SK-N-SH (cell line): ENCODE results near the gene MCM10. TPM values are rescaled to one million over a fixed set of nuclear protein-coding genes. Genes with fewer than 3 reads are reported as not detected.
"Not testable (repeated sequence)": the region's sequence is repeated elsewhere in the genome, so short reads cannot be mapped to it uniquely, and the experiment has no call there.

ENCODE experiments used
- CTCF ChIA-PET: fragments of 300-600, 350-600 bp; formaldehyde crosslinking; extraction: SDS; loops from one replicate; lab custom pipeline; 2021; lab: Yijun Ruan, JAX
- POLR2A ChIA-PET: fragments of 350-600 bp; sonication (Branson Sonifier 250); formaldehyde crosslinking; extraction: SDS; loops from one replicate; lab custom pipeline; 2020; ENCODE audit warnings: antibody characterized with exemption, inconsistent platforms; lab: Yijun Ruan, JAX
- DNase-seq: peaks from one replicate; pipeline ENCODE4 v3.0.0; 2012
- H2AFZ ChIP-seq: fragments of 200-600 bp; sonication (generic); 2 replicates; pipeline ENCODE4 v1.8.1; 2016; ENCODE audit warnings: antibody characterized with exemption, mild to moderate bottlenecking, low read depth
- H3F3A ChIP-seq: fragments of 200-600 bp; sonication (generic); replicated peaks from 2 replicates; pipeline ENCODE3; 2016; ENCODE audit warnings: antibody characterized with exemption, mild to moderate bottlenecking; ENCODE audit not compliant: insufficient read depth
- H3K27ac ChIP-seq, 2 experiments: fragments of 200-500 bp in 1 of 2; fragments of 200-600 bp in 1 of 2; sonication (Bioruptor generic) in 1 of 2; sonication (generic), shearing (Covaris generic) in 1 of 2; 2 replicates each; pipeline versions ENCODE4 v1.5.1 to v1.6.1; 2014 to 2016; ENCODE audit warnings: low read depth in 2 of 2, inconsistent platforms in 1 of 2, low read length in 1 of 2, mild to moderate bottlenecking in 1 of 2, mixed read lengths in 1 of 2
- H3K27me3 ChIP-seq: fragments of 200-600 bp; sonication (generic), shearing (Covaris generic); 2 replicates; pipeline ENCODE4 v1.6.1; 2016; ENCODE audit warnings: mixed run types; ENCODE audit not compliant: insufficient read depth
- H3K36me3 ChIP-seq, 2 experiments: fragments of 200-500 bp in 1 of 2; fragments of 200-600 bp in 1 of 2; sonication (Bioruptor generic) in 1 of 2; sonication (generic) in 1 of 2; replicated peaks in 1 of 2; 2 replicates each; pipeline versions ENCODE3 to v1.5.1; 2014 to 2016; ENCODE audit warnings: low read length in 1 of 2, mild to moderate bottlenecking in 1 of 2; ENCODE audit not compliant: insufficient read depth in 2 of 2, control insufficient read depth in 1 of 2
- H3K4me1 ChIP-seq, 2 experiments: fragments of 200-500 bp in 1 of 2; fragments of 200-600 bp in 1 of 2; sonication (Bioruptor generic) in 1 of 2; sonication (generic), shearing (Covaris generic) in 1 of 2; 2 replicates each; pipeline versions ENCODE4 v1.5.1 to v1.6.1; 2014 to 2016; ENCODE audit warnings: low read depth in 1 of 2, low read length in 1 of 2, mixed run types in 1 of 2; ENCODE audit not compliant: insufficient read depth in 2 of 2, control insufficient read depth in 1 of 2
- H3K4me2 ChIP-seq: fragments of 200-600 bp; sonication (generic), shearing (Covaris generic); 2 replicates; pipeline ENCODE4 v1.6.1; 2017; ENCODE audit warnings: mixed run types
- H3K4me3 ChIP-seq, 2 experiments: fragments of 200-500 bp in 1 of 2; fragments of 200-600 bp in 1 of 2; sonication (Bioruptor generic) in 1 of 2; sonication (generic), shearing (Covaris generic) in 1 of 2; 2 replicates each; pipeline versions ENCODE4 v1.5.1 to v1.8.1; 2014 to 2016; ENCODE audit warnings: low read depth in 2 of 2, inconsistent platforms in 1 of 2, low read length in 1 of 2, mild to moderate bottlenecking in 1 of 2, mixed read lengths in 1 of 2, moderate library complexity in 1 of 2
- H3K79me2 ChIP-seq: fragments of 200-600 bp; sonication (generic); 2 replicates; pipeline ENCODE4 v1.8.1; 2017; ENCODE audit warnings: mild to moderate bottlenecking; ENCODE audit not compliant: insufficient read depth
- H3K9ac ChIP-seq: fragments of 200-600 bp; sonication (generic); 2 replicates; pipeline ENCODE4 v1.6.1; 2017; ENCODE audit warnings: mixed run types
- H3K9me2 ChIP-seq: fragments of 200-600 bp; sonication (generic); 2 replicates; pipeline ENCODE4 v1.6.1; 2017; ENCODE audit warnings: mixed run types
- H3K9me3 ChIP-seq: fragments of 200-600 bp; sonication (generic); 2 replicates; pipeline ENCODE4 v1.6.1; 2017; ENCODE audit warnings: mixed run types, mild to moderate bottlenecking, moderate library complexity
- H4K20me1 ChIP-seq: fragments of 200-600 bp; sonication (generic); 2 replicates; pipeline ENCODE4 v1.6.1; 2017; ENCODE audit warnings: mild to moderate bottlenecking, mixed run types; ENCODE audit not compliant: insufficient read depth
- FOXM1 ChIP-seq: IDR thresholded peaks from 2 replicates; pipeline ENCODE4 v1.4.0; 2012; ENCODE audit warnings: low read depth, mild to moderate bottlenecking
- GATA2 ChIP-seq: sonication (generic); formaldehyde crosslinking; IDR thresholded peaks from 2 replicates; pipeline ENCODE4 v1.5.0; 2020; ENCODE audit warnings: mild to moderate bottlenecking, missing genetic modification reagents
- JUND ChIP-seq: IDR thresholded peaks from 2 replicates; pipeline ENCODE4 v1.4.0; 2012
- TEAD4 ChIP-seq: IDR thresholded peaks from 2 replicates; pipeline ENCODE4 v1.4.0; 2012; ENCODE audit warnings: mild to moderate bottlenecking, borderline replicate concordance; ENCODE audit not compliant: insufficient read depth
- WGBS: methylation state at CpG from one replicate; pipeline ENCODE4 v1.1.6; 2017; ENCODE audit warnings: low lambda C conversion rate; 5-methylcytosine and 5-hydroxymethylcytosine counted together
- polyA plus RNA-seq, 3 experiments: library from polyadenylated mRNA; depleted of rRNA; stranded (reverse); fragments of >200 nt; gene quantifications; 2 replicates each; pipeline ENCODE4 v1.2.3, GENCODE V29; 2012
- TF ChIP-seq, protein P1 (sequence below): fragments of 150-350 bp; IDR thresholded peaks from 2 replicates; pipeline ENCODE4 v1.6.1; 2016; ENCODE audit warnings: mild to moderate bottlenecking, low read depth, low read length

MCM10 gene
- polyA plus RNA-seq, 1 of the 3 experiments (the other 2 are of a cell fraction): 5.1 TPM

DNA sequence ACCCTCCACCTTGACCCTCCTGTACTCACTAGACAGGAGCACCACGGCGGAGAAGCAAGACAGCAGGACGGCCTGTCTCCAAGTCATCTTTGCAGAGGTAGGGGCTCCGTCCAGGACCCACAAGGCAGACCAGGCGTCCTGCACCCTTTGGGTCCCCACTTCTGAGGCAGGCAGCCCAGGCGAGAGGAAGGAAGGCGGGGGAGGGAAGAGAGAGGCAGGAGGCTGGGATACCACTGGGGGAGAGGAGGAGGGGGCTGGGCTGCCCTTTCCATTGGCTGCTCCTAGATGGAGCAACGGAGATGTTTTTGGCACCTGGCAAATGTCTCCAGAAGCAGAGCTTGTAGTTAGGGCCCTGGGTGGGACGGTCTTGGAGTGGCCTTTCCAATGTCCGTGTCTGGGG, 72.8 kb downstream of the MCM10 start, which contains the start of gene UCMA:
Gene UCMA, minus strand, starts transcription at position 203 of the 400 bp plus-strand sequence. Its CDS starts 116 bp downstream, at position 87.
- H3K4me3 ChIP-seq: no peak within 1 kb of the TSS
- no peaks in the 10 kb centered on the region for H3K79me2 ChIP-seq
- H3K9ac ChIP-seq: no peak within 1 kb of the TSS
- H2AFZ ChIP-seq: no peak within 1 kb of the TSS
- DNase-seq: no peak
- no peaks in the 10 kb centered on the region for H3F3A ChIP-seq
- H3K27me3 ChIP-seq: no peaks in the 10 kb centered on the region
- CTCF ChIA-PET: interaction anchor here (1.2 to 1.5 kb wide), 2 partner anchors 9 to 68 kb away, joined by 3 read pairs; no protein-coding TSS in a partner anchor
- POLR2A ChIA-PET: no interaction called here
- no peaks in the 10 kb centered on the region for H3K9me2 ChIP-seq
- no peaks in the 10 kb centered on the region for H4K20me1 ChIP-seq
- no peaks in the 10 kb centered on the region for H3K9me3 ChIP-seq
- H3K36me3 ChIP-seq: no peaks in the 10 kb centered on the region
- no peak within 1 kb of the TSS for H3K27ac ChIP-seq
- WGBS: 60% methylated on average over 7 of the region's 10 CpGs
- no peak within 1 kb of the TSS for H3K4me2 ChIP-seq
- TF ChIP-seq JUND (no peak), FOXM1 (no peak)
- peaks cover 0 to 19% of the 10 kb centered on the region in 2 experiments; a peak in 1 of 4 replicates for H3K4me1 ChIP-seq

DNA sequence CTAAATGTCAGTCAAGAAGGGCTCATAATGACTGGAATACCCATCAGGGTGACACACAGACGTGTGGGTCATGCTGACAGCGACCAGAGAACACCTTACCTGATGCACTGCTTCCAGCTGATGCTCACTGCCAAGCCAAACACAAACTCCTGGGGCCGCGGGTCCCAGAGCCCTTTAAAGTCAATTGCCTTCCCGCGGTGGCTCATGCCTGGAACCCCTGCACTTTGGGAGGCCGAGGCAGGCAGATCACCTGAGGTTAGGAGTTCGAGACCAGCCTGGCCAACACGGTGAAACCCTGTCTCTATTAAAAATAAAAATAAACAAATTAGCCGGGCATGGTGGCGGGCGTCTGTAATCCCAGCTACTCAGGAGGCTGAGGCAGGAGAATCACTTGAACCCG, 73.4 kb downstream of the MCM10 start:
- H2AFZ ChIP-seq, POLR2A ChIA-PET, H3K27ac ChIP-seq, H3K4me2 ChIP-seq, H3K27me3 ChIP-seq, H3K4me3 ChIP-seq, H3K9me2 ChIP-seq, H3K9ac ChIP-seq, H3K36me3 ChIP-seq, DNase-seq, H3F3A ChIP-seq, H4K20me1 ChIP-seq, H3K79me2 ChIP-seq, H3K9me3 ChIP-seq: not testable (repeated sequence)
- H3K4me1 ChIP-seq: peaks cover 0 to 19% of the 10 kb centered on the region in 2 experiments; a peak in 1 of 4 replicates
- WGBS: 66% methylated on average over 13 of the region's 13 CpGs
- CTCF ChIA-PET: interaction anchor here (1.5 kb wide), 1 partner anchor 67 kb away, joined by 3 read pairs; no protein-coding TSS in a partner anchor

DNA sequence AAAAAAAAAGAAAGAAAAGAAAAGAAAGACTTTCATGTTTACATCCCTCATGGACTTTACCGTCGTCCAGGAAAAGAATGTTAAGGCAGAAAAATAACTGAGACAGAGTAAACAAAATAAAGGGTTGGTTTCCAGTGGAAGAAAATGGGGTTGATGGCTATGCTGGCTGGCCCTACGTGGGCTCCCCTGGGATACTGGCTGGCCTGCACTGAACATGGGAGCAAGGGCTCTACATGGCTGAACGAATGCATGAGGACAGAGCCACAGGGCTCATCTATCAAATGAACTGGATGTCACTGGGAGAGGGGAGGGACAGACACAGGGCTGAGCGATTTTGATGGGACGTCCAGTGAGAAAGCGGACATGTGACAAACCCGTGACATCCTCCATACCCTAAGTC, 75.3 kb downstream of the MCM10 start:
- Histone ChIP-seq H2AFZ (no peak overlapping the region), H3K9me2 (no peaks in the 10 kb centered on the region), H3K4me1 (peaks cover 0 to 16% of the 10 kb centered on the region in 2 experiments; a peak in 1 of 4 replicates), H3K36me3 (no peaks in the 10 kb centered on the region), H3K27ac (no peak overlapping the region), H4K20me1 (no peaks in the 10 kb centered on the region), H3K9me3 (no peaks in the 10 kb centered on the region), H3K4me2 (no peak overlapping the region), H3K79me2 (no peaks in the 10 kb centered on the region), H3K4me3 (no peak overlapping the region), H3F3A (no peaks in the 10 kb centered on the region), H3K9ac (no peak overlapping the region), H3K27me3 (no peaks in the 10 kb centered on the region)
- 80% methylated on average over 8 of the region's 8 CpGs for WGBS
- POLR2A ChIA-PET: no interaction called here
- TF ChIP-seq GATA2 (no peak), TEAD4 (no peak), FOXM1 (no peak)
- TF ChIP-seq, protein P1, sequence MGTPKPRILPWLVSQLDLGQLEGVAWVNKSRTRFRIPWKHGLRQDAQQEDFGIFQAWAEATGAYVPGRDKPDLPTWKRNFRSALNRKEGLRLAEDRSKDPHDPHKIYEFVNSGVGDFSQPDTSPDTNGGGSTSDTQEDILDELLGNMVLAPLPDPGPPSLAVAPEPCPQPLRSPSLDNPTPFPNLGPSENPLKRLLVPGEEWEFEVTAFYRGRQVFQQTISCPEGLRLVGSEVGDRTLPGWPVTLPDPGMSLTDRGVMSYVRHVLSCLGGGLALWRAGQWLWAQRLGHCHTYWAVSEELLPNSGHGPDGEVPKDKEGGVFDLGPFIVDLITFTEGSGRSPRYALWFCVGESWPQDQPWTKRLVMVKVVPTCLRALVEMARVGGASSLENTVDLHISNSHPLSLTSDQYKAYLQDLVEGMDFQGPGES: no peak
- CTCF ChIA-PET: interaction anchor here (1.8 kb wide), 1 partner anchor 66 kb away, joined by 5 read pairs; no protein-coding TSS in a partner anchor
- DNase-seq: no peak
